Measurements from ENCODE around the gene FRYL.

Gene FRYL

GRCh38 chr4:48596336-48596735 lies 183.7 kb downstream of the FRYL start:
- TF ChIP-seq ZFX (IDR thresholded peaks at IDR 0.05; ENCODE audit: borderline replicate concordance) (no peak), CTCF (IDR thresholded peaks at IDR 0.05) (no peak)
- no peak overlapping the region for H3K27ac ChIP-seq

GRCh38 chr4:48594180-48594579 lies 185.9 kb downstream of the FRYL start:
- no peak overlapping the region for H3K27ac ChIP-seq
- TF ChIP-seq CTCF (IDR thresholded peaks at IDR 0.05) (no peak), ZFX (IDR thresholded peaks at IDR 0.05; ENCODE audit: borderline replicate concordance) (no peak)

GRCh38 chr4:48591372-48591771 lies 188.7 kb downstream of the FRYL start:
- no peak overlapping the region for H3K27ac ChIP-seq

GRCh38 chr4:48590884-48591283 lies 189.2 kb downstream of the FRYL start:
- H3K27ac ChIP-seq = no peak overlapping the region
- TF ChIP-seq ZFX (IDR thresholded peaks at IDR 0.05; ENCODE audit: borderline replicate concordance) = no peak
- no peak for TF ChIP-seq CTCF (IDR thresholded peaks at IDR 0.05)

More at GRCh38 chr4:48591372-48591771, 188.7 kb downstream of the FRYL start:
- TF ChIP-seq CTCF (IDR thresholded peaks at IDR 0.05) (no peak), ZFX (IDR thresholded peaks at IDR 0.05; ENCODE audit: borderline replicate concordance) (no peak)

GRCh38 chr4:48589098-48589445 lies 191.0 kb downstream of the FRYL start:
- no peak overlapping the region for H3K27ac ChIP-seq
- no peak for TF ChIP-seq ZFX (IDR thresholded peaks at IDR 0.05; ENCODE audit: borderline replicate concordance)
- TF ChIP-seq CTCF (IDR thresholded peaks at IDR 0.05) = no peak

GRCh38 chr4:48588230-48589097 lies 191.6 kb downstream of the FRYL start:
- no peak overlapping the region for H3K27ac ChIP-seq
- no peak for TF ChIP-seq CTCF (IDR thresholded peaks at IDR 0.05)
- TF ChIP-seq ZFX (IDR thresholded peaks at IDR 0.05; ENCODE audit: borderline replicate concordance) = no peak

GRCh38 chr4:48585401-48585800 lies 194.7 kb downstream of the FRYL start:
- peak overlapping the region; percentile 43 for H3K27ac ChIP-seq
- no peak for TF ChIP-seq CTCF (IDR thresholded peaks at IDR 0.05)
- TF ChIP-seq ZFX (IDR thresholded peaks at IDR 0.05; ENCODE audit: borderline replicate concordance) = no peak

Data from 22Rv1 (cell line).